Heart left ventricle (tissue), 16 donors: Measurements from ENCODE around the gene SNCG. TPM values are rescaled to one million over a fixed set of nuclear protein-coding genes. Genes with fewer than 3 reads are reported as not detected.

ENCODE experiments used
- ATAC-seq, 4 donors: fragments of 200-7000 bp; cut with Tn5 transposase; one replicate each; pipeline ENCODE4 v1.9.1; 2020 to 2022; ENCODE audit warnings: moderate library complexity in 4 of 4, mild to moderate bottlenecking in 3 of 4, moderate number of reproducible peaks in 1 of 4
- DNase-seq, 5 donors: peaks; one replicate each; pipeline ENCODE4 v3.0.0-alpha.2; 2020
- H3K27ac ChIP-seq, 12 donors: fragments of 200-600 bp; sonication (generic) in 4 of 12; one replicate each; pipeline versions ENCODE4 v1.5.0 to v1.8.0; 2016 to 2022; ENCODE audit warnings: mild to moderate bottlenecking in 2 of 12
- H3K27me3 ChIP-seq, 9 donors: fragments of 200-600 bp; sonication (generic) in 2 of 9; one replicate each; pipeline versions ENCODE4 v1.5.1 to v1.8.0; 2016 to 2022; ENCODE audit warnings: mild to moderate bottlenecking in 3 of 9
- H3K36me3 ChIP-seq, 9 donors: fragments of 200-600 bp; sonication (generic) in 2 of 9; one replicate each; pipeline versions ENCODE4 v1.5.0 to v1.8.0; 2018 to 2022; ENCODE audit warnings: mild to moderate bottlenecking in 2 of 9
- H3K4me1 ChIP-seq, 12 donors: fragments of 200-600 bp; sonication (generic) in 4 of 12; one replicate each; pipeline versions ENCODE4 v1.5.0 to v1.8.0; 2016 to 2022; ENCODE audit warnings: mild to moderate bottlenecking in 3 of 12
- H3K4me3 ChIP-seq, 12 donors: fragments of 200-600 bp; sonication (generic) in 4 of 12; one replicate each; pipeline versions ENCODE4 v1.5.0 to v1.8.0; 2017 to 2022; ENCODE audit warnings: mild to moderate bottlenecking in 9 of 12, moderate library complexity in 4 of 12
- H3K9me3 ChIP-seq, 12 donors: fragments of 200-600 bp; sonication (generic) in 4 of 12; one replicate each; pipeline versions ENCODE4 v1.5.0 to v1.8.0; 2016 to 2022; ENCODE audit warnings: mild to moderate bottlenecking in 1 of 12
- CTCF ChIP-seq, 12 donors: fragments of 200-600 bp; sonication (generic) in 4 of 12; IDR thresholded peaks; one replicate each; pipeline versions ENCODE4 v1.5.0 to v1.8.0; 2018 to 2022; ENCODE audit warnings: antibody characterized with exemption in 12 of 12, mild to moderate bottlenecking in 5 of 12
- POLR2A ChIP-seq, 2 donors: fragments of 450-650 bp; IDR thresholded peaks; one replicate each; pipeline ENCODE4 v1.6.1; 2017; ENCODE audit warnings: antibody characterized with exemption in 2 of 2, mild to moderate bottlenecking in 2 of 2, moderate library complexity in 2 of 2
- WGBS, 4 donors: extraction: QIAGEN DNeasy Blood & Tissue Kit in 2 of 4; methylation state at CpG; one replicate each; pipeline versions ENCODE4 v1.1.5 to v1.1.7; 2013 to 2018; 5-methylcytosine and 5-hydroxymethylcytosine counted together
- intact Hi-C, 10 donors: fragments of 100-400 bp; cut with DNase I; formaldehyde crosslinking; loops; one replicate each; pipeline versions ENCODE4 v1.11.1 to v1.14.2; 2022
- polyA plus RNA-seq, 2 donors: library from polyadenylated mRNA; stranded (reverse); fragments of 200-250 nt; gene quantifications; one replicate each; pipeline ENCODE4 v1.2.3, GENCODE V29; 2013
- total RNA-seq, 9 donors: library from RNA; depleted of rRNA in 2 of 9; stranded (reverse); fragments of >200 nt in 2 of 9; fragmentation: NEBNext Ultra II Directional in 3 of 9; extraction: Animal tissue kit (Norgen Biotek cat#: 25700) in 3 of 9; gene quantifications; one replicate each; pipeline versions ENCODE4 v1.1.0 to v1.2.4, GENCODE V29; 2016 to 2023
- donor health status: ischemic (EF 13 %, LVEDD 7.1; RV severe dilation, severe dysfunction).
- donor health status: healthy with polysubstance abuse.
- donor health status: DM: no; HTN: yes; CAD: no.
- donor health status: DM: no; HTN: no; CAD: no.
- donor health status: ischemic (EF 25% LVEDD 6.9; RV normal size, moderate dysfunction).
- donor health status: ischemic (EF 25% LVEDD 5.7; RV mildly dilated, moderate dysfunction).
- donor health status: healthy.
- donor health status: DM: yes; HTN: yes; CAD: no.
- donor health status: ischemic (EF 35%, LVEDD 5.7; RV mildly dilated, moderate dysfunction).
- donor health status: nonischemic (EF 11% LVEDD 7.7; RV severe dilation, severe dysfunction).
- donor health status: DM: yes; HTN: yes; CAD: no.
- donor health status: PGD.
- donor health status: ischemic (EF 29% LVEDD 5.4; RV normal size, mild dysfunction).
- donor health status: nonischemic (EF 23%, LVEDD 6.1; RV moderate dilation, normal function).

SNCG gene
- total and polyA plus RNA-seq, 11 donors = 8.2 to 44.7 (median 18.5) TPM

- ATAC-seq (no peak), DNase-seq (no peak)
- Histone ChIP-seq H3K27ac (no peak overlapping the region), H3K27me3 (peaks cover 0 to 5% (median 0%) of the 10 kb centered on the region in 9 donors), H3K4me3 (no peak overlapping the region), H3K9me3 (no peaks in the 10 kb centered on the region), H3K4me1 (peaks cover 0 to 50% (median 22%) of the 10 kb centered on the region in 12 donors), H3K36me3 (peaks cover 0 to 64% (median 20%) of the 10 kb centered on the region in 9 donors)
- 90 to 95% (median 93%) methylated on average over 30 of the region's 30 CpGs for WGBS, 4 donors
- intact Hi-C loops = no loop called here
- TF ChIP-seq CTCF (IDR thresholded peaks at IDR 0.05) (no peak), POLR2A (IDR thresholded peaks at IDR 0.05) (no peak)
Observed at GRCh38 chr10:86943316-86944030, 14.9 kb upstream of the SNCG start.

GRCh38 chr10:86944031-86944419 is 14.4 kb upstream of the SNCG start:
- H3K4me1 ChIP-seq = peaks cover 0 to 48% (median 22%) of the 10 kb centered on the region in 12 donors
- DNase-seq = peak in 1 of 5 donors; percentile 10
- WGBS, 4 donors = 89 to 96% (median 92%) methylated on average over 3 to 4 of the region's 4 CpGs
- intact Hi-C loops = no loop called here
- H3K9me3 ChIP-seq = no peaks in the 10 kb centered on the region
- no peak overlapping the region for H3K27ac ChIP-seq
- peaks cover 0 to 5% (median 0%) of the 10 kb centered on the region in 9 donors for H3K27me3 ChIP-seq
- ATAC-seq = no peak
- no peak overlapping the region for H3K4me3 ChIP-seq
- H3K36me3 ChIP-seq = peaks cover 0 to 59% (median 20%) of the 10 kb centered on the region in 9 donors
- TF ChIP-seq CTCF (IDR thresholded peaks at IDR 0.05) = no peak
- TF ChIP-seq POLR2A (IDR thresholded peaks at IDR 0.05) = no peak

- peaks cover 0 to 47% (median 22%) of the 10 kb centered on the region in 12 donors for H3K4me1 ChIP-seq
Observed at GRCh38 chr10:86944471-86944870, 13.9 kb upstream of the SNCG start.

More at GRCh38 chr10:86944471-86944870, 13.9 kb upstream of the SNCG start:
- Histone ChIP-seq H3K27ac (no peak overlapping the region), H3K36me3 (peaks cover 0 to 59% (median 20%) of the 10 kb centered on the region in 9 donors), H3K9me3 (no peaks in the 10 kb centered on the region), H3K27me3 (peaks cover 0 to 5% (median 0%) of the 10 kb centered on the region in 9 donors), H3K4me3 (no peak overlapping the region)
- TF ChIP-seq POLR2A (IDR thresholded peaks at IDR 0.05) = no peak
- TF ChIP-seq CTCF (IDR thresholded peaks at IDR 0.05) = no peak
- intact Hi-C loops = no loop called here
- DNase-seq = no peak
- no peak for ATAC-seq
